Measurements from ENCODE around the gene ZNF654. TPM values are rescaled to one million over a fixed set of nuclear protein-coding genes. Genes with fewer than 3 reads are reported as not detected.
A peak's percentile ranks its signal among the peaks of the same experiment; 100 is the strongest.

The ZNF654 gene
- total and polyA plus RNA-seq, 10 of the 15 experiments (the other 5 are each of a cell fraction or from before 2014, with no cell fraction given) = 2.7 to 14.2 (median 10.0) TPM

DNA sequence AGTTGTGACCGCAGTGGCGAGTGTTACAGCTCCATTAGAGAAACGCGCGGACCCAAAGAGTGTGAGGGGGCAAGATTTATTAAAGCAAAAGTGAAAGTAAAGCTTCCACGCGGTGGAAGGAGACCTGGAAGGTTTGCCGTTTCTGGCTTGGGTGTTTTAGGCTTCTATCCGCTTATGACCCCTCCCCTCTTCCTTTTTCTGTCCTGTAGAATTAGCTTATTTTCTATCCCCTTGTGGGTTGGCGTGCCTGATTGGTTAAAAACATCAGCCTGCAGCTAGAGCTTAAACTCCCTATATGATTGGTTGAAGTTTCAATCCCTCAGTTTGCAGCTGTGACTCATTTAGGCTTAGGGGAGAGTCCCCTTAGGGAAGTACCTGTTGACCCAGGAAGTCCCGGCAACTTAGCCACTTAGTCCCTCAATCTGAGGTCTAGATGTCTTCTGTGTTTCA, 130.3 kb downstream of the ZNF654 start:
- CTCF ChIA-PET = interaction anchor here (0.7 to 1.8 kb wide), 4 partner anchors 9 to 41 kb away, joined by 3 to 6 read pairs (median 4); no protein-coding TSS in a partner anchor
- TF ChIP-seq RFX5 (IDR thresholded peaks at IDR 0.05; ENCODE audit: low read depth, low read length) (no peak), TCF3 (IDR thresholded peaks at IDR 0.05; ENCODE audit: borderline replicate concordance, insufficient read depth, low read depth, low read length) (no peak), IRF4 (IDR thresholded peaks at IDR 0.05; ENCODE audit: low read depth, low read length) (peak; percentile 30; the same call in 1 of the 2 replicates), RCOR1 (conservative IDR thresholded peaks at IDR 0.05; ENCODE audit: low read depth, low read length) (no peak), NFIC (IDR thresholded peaks at IDR 0.05; ENCODE audit: low read depth, low read length) (peak; percentile 34; the same call in 1 of the 2 replicates), JUNB (IDR thresholded peaks at IDR 0.05) (peak; percentile 77), DPF2 (IDR thresholded peaks at IDR 0.05) (0 out of 2 replicates have a peak, but pooled peaks have one; percentile 20), NFYB (IDR thresholded peaks at IDR 0.05; ENCODE audit: insufficient read depth, low read depth, low read length) (peak; percentile 52; the same call in 1 of the 2 replicates)
- TF ChIP-seq, protein P1, sequence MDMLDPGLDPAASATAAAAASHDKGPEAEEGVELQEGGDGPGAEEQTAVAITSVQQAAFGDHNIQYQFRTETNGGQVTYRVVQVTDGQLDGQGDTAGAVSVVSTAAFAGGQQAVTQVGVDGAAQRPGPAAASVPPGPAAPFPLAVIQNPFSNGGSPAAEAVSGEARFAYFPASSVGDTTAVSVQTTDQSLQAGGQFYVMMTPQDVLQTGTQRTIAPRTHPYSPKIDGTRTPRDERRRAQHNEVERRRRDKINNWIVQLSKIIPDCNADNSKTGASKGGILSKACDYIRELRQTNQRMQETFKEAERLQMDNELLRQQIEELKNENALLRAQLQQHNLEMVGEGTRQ (IDR thresholded peaks at IDR 0.05; ENCODE audit: borderline replicate concordance, low read depth, low read length) = no peak
- TF ChIP-seq, protein P2, sequence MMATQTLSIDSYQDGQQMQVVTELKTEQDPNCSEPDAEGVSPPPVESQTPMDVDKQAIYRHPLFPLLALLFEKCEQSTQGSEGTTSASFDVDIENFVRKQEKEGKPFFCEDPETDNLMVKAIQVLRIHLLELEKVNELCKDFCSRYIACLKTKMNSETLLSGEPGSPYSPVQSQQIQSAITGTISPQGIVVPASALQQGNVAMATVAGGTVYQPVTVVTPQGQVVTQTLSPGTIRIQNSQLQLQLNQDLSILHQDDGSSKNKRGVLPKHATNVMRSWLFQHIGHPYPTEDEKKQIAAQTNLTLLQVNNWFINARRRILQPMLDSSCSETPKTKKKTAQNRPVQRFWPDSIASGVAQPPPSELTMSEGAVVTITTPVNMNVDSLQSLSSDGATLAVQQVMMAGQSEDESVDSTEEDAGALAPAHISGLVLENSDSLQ (IDR thresholded peaks at IDR 0.05) = peak; percentile 87
- TF ChIP-seq, protein P3, sequence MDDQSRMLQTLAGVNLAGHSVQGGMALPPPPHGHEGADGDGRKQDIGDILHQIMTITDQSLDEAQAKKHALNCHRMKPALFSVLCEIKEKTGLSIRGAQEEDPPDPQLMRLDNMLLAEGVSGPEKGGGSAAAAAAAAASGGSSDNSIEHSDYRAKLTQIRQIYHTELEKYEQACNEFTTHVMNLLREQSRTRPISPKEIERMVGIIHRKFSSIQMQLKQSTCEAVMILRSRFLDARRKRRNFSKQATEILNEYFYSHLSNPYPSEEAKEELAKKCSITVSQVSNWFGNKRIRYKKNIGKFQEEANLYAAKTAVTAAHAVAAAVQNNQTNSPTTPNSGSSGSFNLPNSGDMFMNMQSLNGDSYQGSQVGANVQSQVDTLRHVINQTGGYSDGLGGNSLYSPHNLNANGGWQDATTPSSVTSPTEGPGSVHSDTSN (IDR thresholded peaks at IDR 0.05; ENCODE audit: insufficient replicate concordance, low read depth, low read length) = peak; percentile 35
- TF ChIP-seq, protein P4, sequence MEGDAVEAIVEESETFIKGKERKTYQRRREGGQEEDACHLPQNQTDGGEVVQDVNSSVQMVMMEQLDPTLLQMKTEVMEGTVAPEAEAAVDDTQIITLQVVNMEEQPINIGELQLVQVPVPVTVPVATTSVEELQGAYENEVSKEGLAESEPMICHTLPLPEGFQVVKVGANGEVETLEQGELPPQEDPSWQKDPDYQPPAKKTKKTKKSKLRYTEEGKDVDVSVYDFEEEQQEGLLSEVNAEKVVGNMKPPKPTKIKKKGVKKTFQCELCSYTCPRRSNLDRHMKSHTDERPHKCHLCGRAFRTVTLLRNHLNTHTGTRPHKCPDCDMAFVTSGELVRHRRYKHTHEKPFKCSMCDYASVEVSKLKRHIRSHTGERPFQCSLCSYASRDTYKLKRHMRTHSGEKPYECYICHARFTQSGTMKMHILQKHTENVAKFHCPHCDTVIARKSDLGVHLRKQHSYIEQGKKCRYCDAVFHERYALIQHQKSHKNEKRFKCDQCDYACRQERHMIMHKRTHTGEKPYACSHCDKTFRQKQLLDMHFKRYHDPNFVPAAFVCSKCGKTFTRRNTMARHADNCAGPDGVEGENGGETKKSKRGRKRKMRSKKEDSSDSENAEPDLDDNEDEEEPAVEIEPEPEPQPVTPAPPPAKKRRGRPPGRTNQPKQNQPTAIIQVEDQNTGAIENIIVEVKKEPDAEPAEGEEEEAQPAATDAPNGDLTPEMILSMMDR (IDR thresholded peaks at IDR 0.05 in 2 of 3, conservative IDR thresholded peaks at IDR 0.05 in 1 of 3; ENCODE audit: control insufficient read depth in 2 of 3, extremely low read depth in 1 of 3, insufficient read depth in 1 of 3, low read depth in 3 of 3, low read length in 3 of 3) = no peak
- TF ChIP-seq, protein P5, sequence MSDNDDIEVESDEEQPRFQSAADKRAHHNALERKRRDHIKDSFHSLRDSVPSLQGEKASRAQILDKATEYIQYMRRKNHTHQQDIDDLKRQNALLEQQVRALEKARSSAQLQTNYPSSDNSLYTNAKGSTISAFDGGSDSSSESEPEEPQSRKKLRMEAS (IDR thresholded peaks at IDR 0.05; ENCODE audit: low read depth, low read length) = no peak
- TF ChIP-seq, protein P6, sequence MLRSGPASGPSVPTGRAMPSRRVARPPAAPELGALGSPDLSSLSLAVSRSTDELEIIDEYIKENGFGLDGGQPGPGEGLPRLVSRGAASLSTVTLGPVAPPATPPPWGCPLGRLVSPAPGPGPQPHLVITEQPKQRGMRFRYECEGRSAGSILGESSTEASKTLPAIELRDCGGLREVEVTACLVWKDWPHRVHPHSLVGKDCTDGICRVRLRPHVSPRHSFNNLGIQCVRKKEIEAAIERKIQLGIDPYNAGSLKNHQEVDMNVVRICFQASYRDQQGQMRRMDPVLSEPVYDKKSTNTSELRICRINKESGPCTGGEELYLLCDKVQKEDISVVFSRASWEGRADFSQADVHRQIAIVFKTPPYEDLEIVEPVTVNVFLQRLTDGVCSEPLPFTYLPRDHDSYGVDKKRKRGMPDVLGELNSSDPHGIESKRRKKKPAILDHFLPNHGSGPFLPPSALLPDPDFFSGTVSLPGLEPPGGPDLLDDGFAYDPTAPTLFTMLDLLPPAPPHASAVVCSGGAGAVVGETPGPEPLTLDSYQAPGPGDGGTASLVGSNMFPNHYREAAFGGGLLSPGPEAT (IDR thresholded peaks at IDR 0.05; ENCODE audit: low read depth) = peak; percentile 74

More for the DNA sequence above, 130.3 kb downstream of the ZNF654 start:
- in situ Hi-C loops (cut with MboI) (no loop called here), intact Hi-C loops (cut with micrococcal nuclease; ENCODE audit: unreplicated experiment) (no loop called here)
- no peak overlapping the region for H3K4me3 ChIP-seq
- no peaks in the 10 kb centered on the region for H4K20me1 ChIP-seq (ENCODE audit: control insufficient read depth, insufficient read depth)
- POLR2A ChIA-PET = no interaction called here
- DNase-seq (ENCODE audit: low read depth, low spot score) = peak; percentile 33
- ATAC-seq = peak; percentile 96
- BruUV-seq (replicated peaks) = no TSS peak
- SMC1A ChIA-PET (ENCODE audit: uncharacterized antibody, unreplicated experiment) = interaction anchor here (0.8 to 1.1 kb wide), 4 partner anchors 9 to 34 kb away, joined by 3 read pairs; no protein-coding TSS in a partner anchor
- peaks cover 3% of the 10 kb centered on the region; the same call in 2 of the 3 replicates for H3K9me3 ChIP-seq (replicated peaks; ENCODE audit: control insufficient read depth, insufficient read depth, low read length)
- RAD21 ChIA-PET (ENCODE audit: unreplicated experiment) = no interaction called here
- peak overlapping the region; percentile 31; the same call in 1 of the 2 replicates for H3K27ac ChIP-seq (ENCODE audit: control insufficient read depth, insufficient read depth)
- H3K4me1 ChIP-seq (ENCODE audit: control insufficient read depth, insufficient read depth, low read length) = no peaks in the 10 kb centered on the region
- no peaks in the 10 kb centered on the region for H3K27me3 ChIP-seq (replicated peaks in 1 of 2; ENCODE audit: control insufficient read depth in 2 of 2, insufficient read depth in 2 of 2, low read length in 1 of 2)
- no peaks in the 10 kb centered on the region for H3K79me2 ChIP-seq (ENCODE audit: control insufficient read depth, insufficient read depth, low read length)
- no peak overlapping the region for H3K4me2 ChIP-seq (ENCODE audit: control insufficient read depth, insufficient read depth)
- FAIRE-seq = peak; percentile 27
- H3K9ac ChIP-seq (ENCODE audit: control insufficient read depth, insufficient read depth, low read length) = no peak overlapping the region
- H2AFZ ChIP-seq (ENCODE audit: control insufficient read depth, low read depth, low read length) = peak overlapping the region; percentile 60
- 78% methylated on average over 11 of the region's 11 CpGs for WGBS (ENCODE audit: insufficient coverage, insufficient replicate concordance, low lambda C conversion rate, missing lambda C conversion rate)
- H3K36me3 ChIP-seq (ENCODE audit: control insufficient read depth in 2 of 2, insufficient read depth in 2 of 2, low read length in 1 of 2) = no peaks in the 10 kb centered on the region
